GM12878 (cell line): Measurements from ENCODE around the gene TSHZ1.

Experiments used
- NRF1 ChIP-seq: conservative IDR thresholded peaks from 2 replicates; pipeline ENCODE4 v1.6.1; 2011; ENCODE audit warnings: mild to moderate bottlenecking, low read depth, low read length, improper control_type of control experiment
- POLR2AphosphoS2 ChIP-seq: IDR thresholded peaks from 2 replicates; pipeline ENCODE4 v1.6.1; 2011; ENCODE audit warnings: low read depth, mild to moderate bottlenecking, low read length, improper control_type of control experiment, moderate library complexity
- SRF ChIP-seq, 2 experiments: IDR thresholded peaks; 2 replicates each; pipeline ENCODE4 v1.6.1; 2011; ENCODE audit warnings: low read depth in 2 of 2, low read length in 2 of 2, mild to moderate bottlenecking in 1 of 2, moderate library complexity in 1 of 2
- TF ChIP-seq, protein P1 (sequence below): IDR thresholded peaks from 2 replicates; pipeline ENCODE4 v1.6.1; 2012; ENCODE audit warnings: mild to moderate bottlenecking, low read depth, low read length

DNA sequence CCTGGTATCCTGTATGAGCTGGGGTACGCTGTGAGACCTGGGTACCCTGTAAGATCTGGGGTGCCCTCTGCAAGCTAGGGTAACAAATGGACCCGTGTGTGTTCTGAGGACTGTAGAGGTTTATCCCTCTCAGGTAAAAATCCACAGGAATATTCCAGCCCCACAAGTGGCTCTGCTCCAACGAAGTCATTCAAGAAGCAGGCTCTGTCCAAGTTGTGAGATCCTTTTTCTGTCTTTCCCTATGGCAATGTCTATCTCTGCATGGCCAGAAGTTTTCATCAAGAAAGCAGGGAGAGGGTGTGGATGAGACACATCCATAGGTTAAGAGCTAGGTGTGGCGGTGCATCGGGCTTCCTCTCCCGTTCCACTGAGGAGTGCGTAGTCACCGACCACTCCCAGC is 44.7 kb upstream of the TSHZ1 start:
- TF ChIP-seq POLR2AphosphoS2 = no peak
- no peak for TF ChIP-seq SRF (IDR thresholded peaks at IDR 0.05; ENCODE audit: low read depth in 2 of 2, low read length in 2 of 2)
- TF ChIP-seq NRF1 = no peak
- TF ChIP-seq, protein P1, sequence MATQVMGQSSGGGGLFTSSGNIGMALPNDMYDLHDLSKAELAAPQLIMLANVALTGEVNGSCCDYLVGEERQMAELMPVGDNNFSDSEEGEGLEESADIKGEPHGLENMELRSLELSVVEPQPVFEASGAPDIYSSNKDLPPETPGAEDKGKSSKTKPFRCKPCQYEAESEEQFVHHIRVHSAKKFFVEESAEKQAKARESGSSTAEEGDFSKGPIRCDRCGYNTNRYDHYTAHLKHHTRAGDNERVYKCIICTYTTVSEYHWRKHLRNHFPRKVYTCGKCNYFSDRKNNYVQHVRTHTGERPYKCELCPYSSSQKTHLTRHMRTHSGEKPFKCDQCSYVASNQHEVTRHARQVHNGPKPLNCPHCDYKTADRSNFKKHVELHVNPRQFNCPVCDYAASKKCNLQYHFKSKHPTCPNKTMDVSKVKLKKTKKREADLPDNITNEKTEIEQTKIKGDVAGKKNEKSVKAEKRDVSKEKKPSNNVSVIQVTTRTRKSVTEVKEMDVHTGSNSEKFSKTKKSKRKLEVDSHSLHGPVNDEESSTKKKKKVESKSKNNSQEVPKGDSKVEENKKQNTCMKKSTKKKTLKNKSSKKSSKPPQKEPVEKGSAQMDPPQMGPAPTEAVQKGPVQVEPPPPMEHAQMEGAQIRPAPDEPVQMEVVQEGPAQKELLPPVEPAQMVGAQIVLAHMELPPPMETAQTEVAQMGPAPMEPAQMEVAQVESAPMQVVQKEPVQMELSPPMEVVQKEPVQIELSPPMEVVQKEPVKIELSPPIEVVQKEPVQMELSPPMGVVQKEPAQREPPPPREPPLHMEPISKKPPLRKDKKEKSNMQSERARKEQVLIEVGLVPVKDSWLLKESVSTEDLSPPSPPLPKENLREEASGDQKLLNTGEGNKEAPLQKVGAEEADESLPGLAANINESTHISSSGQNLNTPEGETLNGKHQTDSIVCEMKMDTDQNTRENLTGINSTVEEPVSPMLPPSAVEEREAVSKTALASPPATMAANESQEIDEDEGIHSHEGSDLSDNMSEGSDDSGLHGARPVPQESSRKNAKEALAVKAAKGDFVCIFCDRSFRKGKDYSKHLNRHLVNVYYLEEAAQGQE = no peak
